Fibroblast of lung (primary cell): ENCODE results near the gene PPOX. TPM values are rescaled to one million over a fixed set of nuclear protein-coding genes. Genes with fewer than 3 reads are reported as not detected.
A peak's percentile ranks its signal among the peaks of the same experiment; 100 is the strongest.

Experiments
- DNase-seq, 2 donors: peaks; one replicate each; pipeline versions ENCODE4 v3.0.0 to v3.0.0-alpha.2; 2010; ENCODE audit warnings: low read depth in 2 of 2
- H2AFZ ChIP-seq: 2 replicates; pipeline ENCODE4 v1.5.1; 2012; ENCODE audit warnings: low read length, control low read depth, inconsistent platforms
- H3K27ac ChIP-seq: 2 replicates; pipeline ENCODE4 v1.5.1; 2011; ENCODE audit warnings: low read length, control low read depth; ENCODE audit not compliant: insufficient read depth
- H3K27me3 ChIP-seq: 2 replicates; pipeline ENCODE4 v1.5.1; 2011; ENCODE audit warnings: mild to moderate bottlenecking, low read length; ENCODE audit not compliant: control insufficient read depth, insufficient read depth
- H3K36me3 ChIP-seq: 2 replicates; pipeline ENCODE4 v1.5.1; 2011; ENCODE audit warnings: low read length; ENCODE audit not compliant: control insufficient read depth, insufficient read depth
- H3K4me1 ChIP-seq: 2 replicates; pipeline ENCODE4 v1.5.1; 2011; ENCODE audit warnings: low read length; ENCODE audit not compliant: control insufficient read depth, insufficient read depth; ENCODE audit errors: extremely low read depth
- H3K4me2 ChIP-seq: 2 replicates; pipeline ENCODE4 v1.5.1; 2011; ENCODE audit warnings: low read length, control low read depth; ENCODE audit not compliant: insufficient read depth; ENCODE audit errors: extremely low read depth
- H3K4me3 ChIP-seq, 4 experiments: fragments of 200-600 bp in 1 of 4; sonication (generic) in 1 of 4; replicated peaks in 1 of 4; 2 replicates each; pipeline ENCODE4 v1.5.1; 2011 to 2016; ENCODE audit warnings: low read length in 4 of 4, low read depth in 3 of 4, mild to moderate bottlenecking in 3 of 4, control low read depth in 2 of 4, inconsistent platforms in 1 of 4, mixed read lengths in 1 of 4; ENCODE audit not compliant: insufficient read depth in 1 of 4; ENCODE audit errors: control extremely low read depth in 1 of 4
- H3K79me2 ChIP-seq: 2 replicates; pipeline ENCODE4 v1.5.1; 2012; ENCODE audit warnings: mild to moderate bottlenecking, low read length, inconsistent platforms; ENCODE audit not compliant: control insufficient read depth, insufficient read depth
- H3K9ac ChIP-seq: 2 replicates; pipeline ENCODE4 v1.5.1; 2011; ENCODE audit warnings: mild to moderate bottlenecking, low read length, control low read depth; ENCODE audit not compliant: insufficient read depth
- H3K9me3 ChIP-seq: 2 replicates; pipeline ENCODE4 v1.5.1; 2012; ENCODE audit warnings: low read depth, low read length; ENCODE audit not compliant: control insufficient read depth, insufficient read depth
- H4K20me1 ChIP-seq: 2 replicates; pipeline ENCODE4 v1.5.1; 2011; ENCODE audit warnings: low read length; ENCODE audit not compliant: control insufficient read depth, insufficient read depth; ENCODE audit errors: extremely low read depth
- CTCF ChIP-seq, 2 donors: IDR thresholded peaks in 1 of 2; conservative IDR thresholded peaks in 1 of 2; 1 replicate in 1 of 2; 2 replicates in 1 of 2; pipeline ENCODE4 v1.5.1; 2011 to 2012; ENCODE audit warnings: low read length in 2 of 2, control low read depth in 1 of 2, inconsistent platforms in 1 of 2, low read depth in 1 of 2, mild to moderate bottlenecking in 1 of 2
- EZH2 ChIP-seq: IDR thresholded peaks from 2 replicates; pipeline ENCODE4 v1.5.1; 2012; ENCODE audit warnings: low read length, control low read depth, mild to moderate bottlenecking; ENCODE audit errors: missing control alignments
- polyA plus RNA-seq, 2 donors: library from polyadenylated mRNA; depleted of rRNA in 1 of 2; stranded (reverse) in 1 of 2; unstranded in 1 of 2; fragments of >200 nt; gene quantifications; 2 replicates each; pipeline ENCODE4 v1.2.1, GENCODE V29; 2011 to 2012; ENCODE audit warnings: missing spikeins in 1 of 2
- total RNA-seq: library from RNA; depleted of rRNA; stranded (reverse); fragments of >200 nt; gene quantifications from 2 replicates; pipeline ENCODE4 v1.2.1, GENCODE V29; 2014

PPOX gene
- total and polyA plus RNA-seq, 2 donors (not counting 1 experiment from before 2014, with no cell fraction given): 5.6 to 12.2 TPM

GRCh38 chr1:161216945-161217712, 50.9 kb downstream of the PPOX start:
- peak; percentile 80 for DNase-seq
- peak overlapping the region; percentile 61 for H3K9ac ChIP-seq
- no peaks in the 10 kb centered on the region for H4K20me1 ChIP-seq
- no peaks in the 10 kb centered on the region for H3K27me3 ChIP-seq
- no peaks in the 10 kb centered on the region for H3K79me2 ChIP-seq
- H2AFZ ChIP-seq: peak overlapping the region; percentile 60
- peak overlapping the region; percentile 90 for H3K27ac ChIP-seq
- TF ChIP-seq CTCF (conservative IDR thresholded peaks at IDR 0.05 in 1 of 2, IDR thresholded peaks at IDR 0.05 in 1 of 2; ENCODE audit: low read depth in 1 of 2, low read length in 2 of 2): no peak
- no peak for TF ChIP-seq EZH2
- H3K4me1 ChIP-seq: peaks cover 14% of the 10 kb centered on the region
- no peak overlapping the region for H3K4me3 ChIP-seq
- H3K9me3 ChIP-seq: no peaks in the 10 kb centered on the region
- peaks cover 8% of the 10 kb centered on the region for H3K36me3 ChIP-seq
- peak overlapping the region; percentile 28 for H3K4me2 ChIP-seq

GRCh38 chr1:161217831-161218230, 51.6 kb downstream of the PPOX start:
- Histone ChIP-seq H3K4me1 (peaks cover 14% of the 10 kb centered on the region), H3K9me3 (no peaks in the 10 kb centered on the region), H3K27me3 (no peaks in the 10 kb centered on the region), H4K20me1 (no peaks in the 10 kb centered on the region), H3K79me2 (no peaks in the 10 kb centered on the region), H3K9ac (no peak overlapping the region), H3K4me2 (no peak overlapping the region), H3K4me3 (no peak overlapping the region), H2AFZ (no peak overlapping the region), H3K27ac (peak overlapping the region; percentile 90), H3K36me3 (peaks cover 8% of the 10 kb centered on the region)
- DNase-seq: no peak
- no peak for TF ChIP-seq EZH2
- no peak for TF ChIP-seq CTCF (conservative IDR thresholded peaks at IDR 0.05 in 1 of 2, IDR thresholded peaks at IDR 0.05 in 1 of 2; ENCODE audit: low read depth in 1 of 2, low read length in 2 of 2)

- TF ChIP-seq CTCF (conservative IDR thresholded peaks at IDR 0.05 in 1 of 2, IDR thresholded peaks at IDR 0.05 in 1 of 2; ENCODE audit: low read depth in 1 of 2, low read length in 2 of 2) (no peak), EZH2 (no peak)
- no peak overlapping the region for H3K27ac ChIP-seq
- peaks cover 8% of the 10 kb centered on the region for H3K36me3 ChIP-seq
- H3K4me2 ChIP-seq: no peak overlapping the region
- DNase-seq: no peak
- no peaks in the 10 kb centered on the region for H3K9me3 ChIP-seq
- no peak overlapping the region for H2AFZ ChIP-seq
- no peak overlapping the region for H3K4me3 ChIP-seq
- H3K79me2 ChIP-seq: no peaks in the 10 kb centered on the region
- no peaks in the 10 kb centered on the region for H4K20me1 ChIP-seq
- peaks cover 14% of the 10 kb centered on the region for H3K4me1 ChIP-seq
- no peak overlapping the region for H3K9ac ChIP-seq
- H3K27me3 ChIP-seq: no peaks in the 10 kb centered on the region
These were observed 52.3 kb downstream of the PPOX start for GRCh38 chr1:161218301-161219077.
